ENCODE data around the gene CPTP.

DNA sequence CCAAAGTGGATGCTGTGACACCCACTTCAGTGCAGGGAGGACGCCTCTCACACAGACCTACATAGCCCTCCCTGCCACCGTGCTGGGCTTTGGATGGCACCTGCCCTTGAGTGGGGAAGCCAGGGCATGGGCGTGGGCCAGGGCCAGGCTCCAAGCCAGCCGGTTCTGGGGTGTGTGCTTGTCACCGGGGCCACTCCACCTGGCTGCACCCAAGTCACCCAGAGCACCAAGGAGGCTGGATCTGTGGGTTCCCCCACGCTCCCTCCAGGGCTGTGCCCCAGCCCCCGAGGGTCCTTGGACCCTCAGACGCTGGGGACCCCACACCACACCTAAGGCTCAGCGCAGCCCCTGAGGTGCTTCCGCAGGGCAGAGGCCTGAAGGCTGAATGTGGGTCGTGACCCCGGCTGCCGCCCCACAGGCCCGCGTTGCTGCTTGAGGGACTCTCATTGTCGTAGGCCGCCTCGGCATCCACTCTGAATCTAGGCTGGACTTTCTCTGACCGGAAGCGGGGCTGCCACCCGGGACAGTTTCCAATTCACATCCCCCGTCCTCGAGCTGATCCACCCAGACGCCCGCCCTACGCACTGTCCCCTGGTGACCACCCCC lies 32.3 kb downstream of the CPTP start:
- TF ChIP-seq, protein P1, sequence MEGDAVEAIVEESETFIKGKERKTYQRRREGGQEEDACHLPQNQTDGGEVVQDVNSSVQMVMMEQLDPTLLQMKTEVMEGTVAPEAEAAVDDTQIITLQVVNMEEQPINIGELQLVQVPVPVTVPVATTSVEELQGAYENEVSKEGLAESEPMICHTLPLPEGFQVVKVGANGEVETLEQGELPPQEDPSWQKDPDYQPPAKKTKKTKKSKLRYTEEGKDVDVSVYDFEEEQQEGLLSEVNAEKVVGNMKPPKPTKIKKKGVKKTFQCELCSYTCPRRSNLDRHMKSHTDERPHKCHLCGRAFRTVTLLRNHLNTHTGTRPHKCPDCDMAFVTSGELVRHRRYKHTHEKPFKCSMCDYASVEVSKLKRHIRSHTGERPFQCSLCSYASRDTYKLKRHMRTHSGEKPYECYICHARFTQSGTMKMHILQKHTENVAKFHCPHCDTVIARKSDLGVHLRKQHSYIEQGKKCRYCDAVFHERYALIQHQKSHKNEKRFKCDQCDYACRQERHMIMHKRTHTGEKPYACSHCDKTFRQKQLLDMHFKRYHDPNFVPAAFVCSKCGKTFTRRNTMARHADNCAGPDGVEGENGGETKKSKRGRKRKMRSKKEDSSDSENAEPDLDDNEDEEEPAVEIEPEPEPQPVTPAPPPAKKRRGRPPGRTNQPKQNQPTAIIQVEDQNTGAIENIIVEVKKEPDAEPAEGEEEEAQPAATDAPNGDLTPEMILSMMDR (IDR thresholded peaks at IDR 0.05) = no peak
- no peak for TF ChIP-seq POLR2A (IDR thresholded peaks at IDR 0.05)
